SU-DHL-6 (cell line): ENCODE measurements around the gene WAC.
"Not testable (repeated sequence)": the region's sequence is repeated elsewhere in the genome, so short reads cannot be mapped to it uniquely, and the experiment has no call there.

ENCODE experiments used
- H2AFZ ChIP-seq: fragments of 200-600 bp; sonication (generic); 2 replicates; pipeline ENCODE4 v1.6.1; 2014; ENCODE audit warnings: low read depth, mild to moderate bottlenecking, moderate library complexity, mixed read lengths, antibody characterized with exemption, low read length; ENCODE audit not compliant: severe bottlenecking
- H3F3A ChIP-seq: fragments of 200-600 bp; shearing (Covaris generic); 2 replicates; pipeline ENCODE4 v1.6.0; 2016; ENCODE audit warnings: antibody characterized with exemption, mild to moderate bottlenecking; ENCODE audit not compliant: insufficient read depth
- H3K27ac ChIP-seq: fragments of 200-600 bp; sonication (generic); 2 replicates; pipeline ENCODE4 v1.5.1; 2016; ENCODE audit warnings: low read depth, mild to moderate bottlenecking, low read length, moderate library complexity, mixed read lengths
- H3K27me3 ChIP-seq: fragments of 200-600 bp; sonication (generic), shearing (Covaris generic); 2 replicates; pipeline ENCODE4 v1.6.0; 2014; ENCODE audit warnings: mild to moderate bottlenecking, low read length
- H3K36me3 ChIP-seq: fragments of 200-600 bp; sonication (generic); 2 replicates; pipeline ENCODE4 v1.6.1; 2014; ENCODE audit warnings: mild to moderate bottlenecking, low read length, mixed read lengths
- H3K4me2 ChIP-seq: fragments of 300-600, 200-600 bp; shearing (Covaris generic), sonication (generic); 2 replicates; pipeline ENCODE4 v1.6.0; 2014; ENCODE audit warnings: low read length, low read depth, mild to moderate bottlenecking; ENCODE audit not compliant: poor library complexity, severe bottlenecking
- H3K4me3 ChIP-seq: fragments of 200-600 bp; sonication (generic); 2 replicates; pipeline ENCODE4 v1.5.1; 2014; ENCODE audit warnings: antibody characterized with exemption, low read length, mild to moderate bottlenecking, mixed read lengths; ENCODE audit not compliant: insufficient read depth, poor library complexity, severe bottlenecking
- H3K79me2 ChIP-seq: fragments of 200-600 bp; sonication (generic); 2 replicates; pipeline ENCODE4 v1.6.1; 2014; ENCODE audit warnings: mild to moderate bottlenecking, low read length, moderate library complexity; ENCODE audit not compliant: insufficient read depth
- H3K9ac ChIP-seq: fragments of 200-600 bp; sonication (generic); 2 replicates; pipeline ENCODE4 v1.7.0; 2014; ENCODE audit warnings: mild to moderate bottlenecking, low read length
- H3K9me2 ChIP-seq: fragments of 200-600 bp; sonication (generic); replicated peaks from 2 replicates; pipeline ENCODE4 v1.6.1; 2014; ENCODE audit warnings: low read length; ENCODE audit not compliant: insufficient read depth
- H3K9me3 ChIP-seq: fragments of 200-600 bp; sonication (generic); 2 replicates; pipeline ENCODE4 v1.6.1; 2014; ENCODE audit warnings: low read length, mixed read lengths; ENCODE audit not compliant: insufficient read depth
- H4K20me1 ChIP-seq: fragments of 200-600 bp; sonication (generic); 2 replicates; pipeline ENCODE4 v1.6.1; 2014; ENCODE audit warnings: low read depth, mild to moderate bottlenecking, antibody characterized with exemption, low read length, moderate library complexity, mixed read lengths
- CTCF ChIP-seq: fragments of 200-600 bp; sonication (generic); IDR thresholded peaks from one replicate; pipeline ENCODE4 v1.5.1; 2017; ENCODE audit warnings: antibody characterized with exemption, mild to moderate bottlenecking, low read length, moderate library complexity; ENCODE audit not compliant: insufficient read depth, poor library complexity, severe bottlenecking
- EZH2phosphoT487 ChIP-seq: fragments of 200-600 bp; sonication (generic), shearing (Covaris generic); conservative IDR thresholded peaks from 2 replicates; pipeline ENCODE4 v1.6.1; 2018; ENCODE audit warnings: mild to moderate bottlenecking, antibody characterized with exemption, low read length, moderate library complexity, mixed read lengths

WAC gene

GRCh38 chr10:28532337-28533185 lies at the start of gene WAC:
TSS of gene WAC (plus strand) at chr10:28533118. CDS start at chr10:28533580, 462 bp downstream.
- Histone ChIP-seq H2AFZ (peak within 1 kb of the TSS; percentile 84), H3K4me3 (peak within 1 kb of the TSS; percentile 94), H3K36me3 (peaks cover 36% of the 10 kb centered on the region), H3K27me3 (no peaks in the 10 kb centered on the region), H3F3A (peaks cover 11% of the 10 kb centered on the region; the same call in 1 of the 2 replicates), H4K20me1 (peaks cover 28% of the 10 kb centered on the region), H3K9me3 (no peaks in the 10 kb centered on the region), H3K4me2 (peak within 1 kb of the TSS; percentile 84), H3K9ac (peak within 1 kb of the TSS; percentile 83), H3K27ac (peak within 1 kb of the TSS; percentile 92), H3K79me2 (peaks cover 51% of the 10 kb centered on the region), H3K9me2 (no peaks in the 10 kb centered on the region)
- no peak for TF ChIP-seq CTCF

- no peaks in the 10 kb centered on the region for H3K36me3 ChIP-seq
- no peak overlapping the region for H3K4me2 ChIP-seq
- no peaks in the 10 kb centered on the region for H3K27me3 ChIP-seq
- H3K4me3 ChIP-seq: no peak overlapping the region
- H3K9me3 ChIP-seq: no peaks in the 10 kb centered on the region
- no peak overlapping the region for H3K9ac ChIP-seq
- H3K79me2 ChIP-seq: no peaks in the 10 kb centered on the region
- no peak overlapping the region for H2AFZ ChIP-seq
- TF ChIP-seq CTCF (no peak), EZH2phosphoT487 (no peak)
- no peaks in the 10 kb centered on the region for H3K9me2 ChIP-seq
- H4K20me1 ChIP-seq: no peaks in the 10 kb centered on the region
- no peak overlapping the region for H3K27ac ChIP-seq
- H3F3A ChIP-seq: no peaks in the 10 kb centered on the region
Measured at GRCh38 chr10:28489206-28489605, 43.7 kb upstream of the WAC start.

GRCh38 chr10:28490256-28490865 lies 42.6 kb upstream of the WAC start:
- H3F3A ChIP-seq, H4K20me1 ChIP-seq, H3K4me2 ChIP-seq, H3K27me3 ChIP-seq, H3K9ac ChIP-seq, H3K79me2 ChIP-seq, H3K4me3 ChIP-seq, H2AFZ ChIP-seq, H3K9me3 ChIP-seq, H3K36me3 ChIP-seq, H3K27ac ChIP-seq, H3K9me2 ChIP-seq: not testable (repeated sequence)
